Lower lobe of right lung (tissue), 2 donors: Measurements from ENCODE around the gene CACNB1. TPM values are rescaled to one million over a fixed set of nuclear protein-coding genes. Genes with fewer than 3 reads are reported as not detected.

Experiments
- ATAC-seq, 2 donors: fragments of 200-7000 bp; cut with Tn5 transposase; one replicate each; pipeline ENCODE4 v1.9.1; 2020 to 2022; ENCODE audit warnings: mild to moderate bottlenecking in 2 of 2, moderate library complexity in 2 of 2
- DNase-seq: peaks from one replicate; pipeline ENCODE4 v3.0.0-alpha.2; 2020
- H3K27ac ChIP-seq: fragments of 200-600 bp; one replicate; pipeline ENCODE4 v1.8.0; 2022
- H3K27me3 ChIP-seq: fragments of 200-600 bp; one replicate; pipeline ENCODE4 v1.8.0; 2022; ENCODE audit warnings: low read depth
- H3K36me3 ChIP-seq: fragments of 200-600 bp; one replicate; pipeline ENCODE4 v1.8.0; 2022; ENCODE audit warnings: mild to moderate bottlenecking
- H3K4me1 ChIP-seq: fragments of 200-600 bp; one replicate; pipeline ENCODE4 v1.8.0; 2022
- H3K4me3 ChIP-seq: fragments of 200-600 bp; one replicate; pipeline ENCODE4 v1.8.0; 2022; ENCODE audit warnings: mild to moderate bottlenecking
- H3K9me3 ChIP-seq: fragments of 200-600 bp; one replicate; pipeline ENCODE4 v1.8.0; 2022
- CTCF ChIP-seq: fragments of 200-600 bp; IDR thresholded peaks from one replicate; pipeline ENCODE4 v1.8.0; 2022; ENCODE audit warnings: antibody characterized with exemption, mild to moderate bottlenecking
- intact Hi-C: fragments of 100-400 bp; cut with DNase I; formaldehyde crosslinking; loops from one replicate; pipeline ENCODE4 v1.11.0; 2022
- total RNA-seq: library from RNA; stranded (reverse); fragmentation: NEBNext Ultra II Directional; extraction: Animal tissue kit (Norgen Biotek cat#: 25700); gene quantifications from one replicate; pipeline ENCODE4 v1.2.1, GENCODE V29; 2021
- donor health status: DM: no; HTN: yes; CAD: no; lungs with severe emphysema.

The CACNB1 gene
- total RNA-seq, 1 donor from 2014 or later: 21.3 TPM

- Histone ChIP-seq H3K4me1 (peaks cover 33% of the 10 kb centered on the region), H3K36me3 (no peaks in the 10 kb centered on the region), H3K9me3 (no peaks in the 10 kb centered on the region), H3K27me3 (peaks cover 76% of the 10 kb centered on the region), H3K27ac (no peak overlapping the region), H3K4me3 (no peak overlapping the region)
- ATAC-seq: no peak
- no peak for TF ChIP-seq CTCF
- no peak for DNase-seq
- intact Hi-C loops: no loop called here
These were observed 31.9 kb upstream of the CACNB1 start for GRCh38 chr17:39229274-39229913.

- Histone ChIP-seq H3K4me3 (no peak overlapping the region), H3K27ac (no peak overlapping the region), H3K27me3 (peaks cover 90% of the 10 kb centered on the region), H3K9me3 (no peaks in the 10 kb centered on the region), H3K36me3 (no peaks in the 10 kb centered on the region), H3K4me1 (peaks cover 33% of the 10 kb centered on the region)
- no peak for TF ChIP-seq CTCF
- DNase-seq (no peak), ATAC-seq (no peak)
- intact Hi-C loops: no loop called here
These were observed 30.0 kb upstream of the CACNB1 start for GRCh38 chr17:39227364-39227919.

GRCh38 chr17:39225959-39226683 lies 28.7 kb upstream of the CACNB1 start:
- Histone ChIP-seq H3K4me3 (peak overlapping the region; percentile 43), H3K36me3 (no peaks in the 10 kb centered on the region), H3K4me1 (peaks cover 21% of the 10 kb centered on the region), H3K27ac (no peak overlapping the region), H3K9me3 (no peaks in the 10 kb centered on the region), H3K27me3 (peaks cover 79% of the 10 kb centered on the region)
- ATAC-seq (peak; percentile 25 to 40), DNase-seq (no peak)
- intact Hi-C loops: no loop called here
- TF ChIP-seq CTCF: no peak

GRCh38 chr17:39225308-39225958 lies 28.0 kb upstream of the CACNB1 start, which contains the start of gene STAC2:
TSS of gene STAC2 (minus strand) at chr17:39225945. CDS start at chr17:39225502, 443 bp downstream.
- no peaks in the 10 kb centered on the region for H3K36me3 ChIP-seq
- peak within 1 kb of the TSS; percentile 43 for H3K4me3 ChIP-seq
- H3K9me3 ChIP-seq: no peaks in the 10 kb centered on the region
- H3K27me3 ChIP-seq: peaks cover 73% of the 10 kb centered on the region
- intact Hi-C loops: no loop called here
- ATAC-seq (peak in 1 of 2 donors; percentile 20), DNase-seq (no peak)
- no peak within 1 kb of the TSS for H3K27ac ChIP-seq
- H3K4me1 ChIP-seq: peaks cover 18% of the 10 kb centered on the region
- TF ChIP-seq CTCF: no peak

- Histone ChIP-seq H3K27me3 (peaks cover 68% of the 10 kb centered on the region), H3K4me3 (peak overlapping the region; percentile 43), H3K4me1 (peaks cover 18% of the 10 kb centered on the region), H3K36me3 (no peaks in the 10 kb centered on the region), H3K9me3 (no peaks in the 10 kb centered on the region), H3K27ac (no peak overlapping the region)
- peak; percentile 23 to 53 for ATAC-seq
- no peak for TF ChIP-seq CTCF
- DNase-seq: no peak
- intact Hi-C loops: no loop called here
These were observed 27.4 kb upstream of the CACNB1 start for GRCh38 chr17:39224778-39225307.
